COLO668 (cell line): ENCODE measurements around the gene RHOT1.
"Not testable (repeated sequence)": the region's sequence is repeated elsewhere in the genome, so short reads cannot be mapped to it uniquely, and the experiment has no call there.

ENCODE experiments used
- DNase-seq: peaks from one replicate; lab custom pipeline; 2025; ENCODE audit not compliant: unreplicated experiment; lab: John Stamatoyannopoulos, UW

Gene RHOT1

GRCh38 chr17:32123782-32124181, 18.5 kb upstream of the RHOT1 start:
- DNase-seq, result no peak

- DNase-seq, result no peak
Measured at GRCh38 chr17:32124985-32125847, 17.1 kb upstream of the RHOT1 start.

GRCh38 chr17:32125848-32126153, 16.5 kb upstream of the RHOT1 start:
- no peak for DNase-seq

GRCh38 chr17:32126325-32126724, 16.0 kb upstream of the RHOT1 start:
- no peak for DNase-seq

GRCh38 chr17:32126746-32127145, 15.6 kb upstream of the RHOT1 start:
- DNase-seq, result no peak

GRCh38 chr17:32127158-32127897, 15.0 kb upstream of the RHOT1 start:
- peak; percentile 64 for DNase-seq

- not testable (repeated sequence) for DNase-seq
Measured at GRCh38 chr17:32128470-32128869, 13.8 kb upstream of the RHOT1 start.

GRCh38 chr17:32135497-32136117, 6.7 kb upstream of the RHOT1 start:
- DNase-seq, result peak; percentile 5

- DNase-seq, result no peak
Measured at GRCh38 chr17:32136856-32137255, 5.4 kb upstream of the RHOT1 start.

- not testable (repeated sequence) for DNase-seq
Measured at GRCh38 chr17:32139504-32139903, 2.8 kb upstream of the RHOT1 start.

- no peak for DNase-seq
Measured at GRCh38 chr17:32141258-32141657, 1.0 kb upstream of the RHOT1 start.

GRCh38 chr17:32141679-32142037, 644 bp upstream of the RHOT1 start:
- no peak for DNase-seq

- peak; percentile 36 for DNase-seq
Measured at GRCh38 chr17:32142857-32143526, 690 bp downstream of the RHOT1 start.

GRCh38 chr17:32143527-32143870, 1.2 kb downstream of the RHOT1 start:
- DNase-seq, result no peak

GRCh38 chr17:32144442-32144841, 2.1 kb downstream of the RHOT1 start:
- DNase-seq, result not testable (repeated sequence)

GRCh38 chr17:32148351-32148750, 6.0 kb downstream of the RHOT1 start:
- no peak for DNase-seq

GRCh38 chr17:32150358-32150757, 8.1 kb downstream of the RHOT1 start:
- DNase-seq, result no peak

- DNase-seq, result no peak
Measured at GRCh38 chr17:32152130-32152529, 9.8 kb downstream of the RHOT1 start.

GRCh38 chr17:32155896-32156295, 13.6 kb downstream of the RHOT1 start:
- DNase-seq, result no peak

GRCh38 chr17:32156656-32157055, 14.4 kb downstream of the RHOT1 start:
- no peak for DNase-seq

GRCh38 chr17:32157225-32157624, 14.9 kb downstream of the RHOT1 start:
- DNase-seq, result no peak
